C4-2B (cell line): ENCODE measurements around the gene TFF1.

Experiments
- H3K27ac ChIP-seq: fragments of 450-650 bp; 2 replicates; pipeline ENCODE4 v1.5.1; 2017
- CTCF ChIP-seq: fragments of 450-650 bp; conservative IDR thresholded peaks from 2 replicates; pipeline ENCODE4 v1.5.1; 2017; ENCODE audit warnings: mild to moderate bottlenecking
- ZFX ChIP-seq: fragments of 450-650 bp; IDR thresholded peaks from 2 replicates; pipeline ENCODE4 v1.6.1; 2017

The TFF1 gene

GRCh38 chr21:42397746-42398394, 31.5 kb upstream of the TFF1 start:
- no peak overlapping the region for H3K27ac ChIP-seq

GRCh38 chr21:42396799-42397745, 30.7 kb upstream of the TFF1 start:
- TF ChIP-seq ZFX (no peak), CTCF (no peak)
- H3K27ac ChIP-seq = no peak overlapping the region

More at GRCh38 chr21:42397746-42398394, 31.5 kb upstream of the TFF1 start:
- TF ChIP-seq ZFX = no peak
- no peak for TF ChIP-seq CTCF

GRCh38 chr21:42395905-42396651, 29.7 kb upstream of the TFF1 start, which contains the start of gene TMPRSS3:
TSS of gene TMPRSS3 (minus strand) at chr21:42396052. CDS start at chr21:42395417, 635 bp downstream.
- H3K27ac ChIP-seq = no peak within 1 kb of the TSS
- TF ChIP-seq CTCF (no peak), ZFX (no peak)

GRCh38 chr21:42395302-42395701, 29.0 kb upstream of the TFF1 start:
- no peak overlapping the region for H3K27ac ChIP-seq
- TF ChIP-seq ZFX (no peak), CTCF (no peak)

- no peak overlapping the region for H3K27ac ChIP-seq
- TF ChIP-seq ZFX (no peak), CTCF (no peak)
These were observed 27.2 kb upstream of the TFF1 start for GRCh38 chr21:42393443-42393950.

- TF ChIP-seq ZFX (no peak), CTCF (no peak)
- no peak overlapping the region for H3K27ac ChIP-seq
These were observed 26.6 kb upstream of the TFF1 start for GRCh38 chr21:42392731-42393442.
